BE2C (cell line): ENCODE measurements around the gene LYG2.
"Not testable (repeated sequence)": the region's sequence is repeated elsewhere in the genome, so short reads cannot be mapped to it uniquely, and the experiment has no call there.

ENCODE experiments used
- DNase-seq: peaks from one replicate; pipeline ENCODE4 v3.0.0-alpha.2; 2020
- H3K27me3 ChIP-seq: fragments of 250-450 bp; sonication (Bioruptor Pico); 2 replicates; pipeline ENCODE4 v1.5.1; 2020; ENCODE audit warnings: mild to moderate bottlenecking
- H3K36me3 ChIP-seq: fragments of 250-450 bp; sonication (Bioruptor Pico); 2 replicates; pipeline ENCODE4 v1.5.1; 2020; ENCODE audit warnings: mild to moderate bottlenecking
- H3K4me1 ChIP-seq: fragments of 250-450 bp; sonication (Bioruptor Pico); 2 replicates; pipeline ENCODE4 v1.5.1; 2020
- H3K4me3 ChIP-seq: 2 replicates; pipeline ENCODE4 v1.5.1; 2011; ENCODE audit warnings: low read depth, low read length
- H3K9me3 ChIP-seq: fragments of 250-450 bp; sonication (Bioruptor Pico); 2 replicates; pipeline ENCODE4 v1.5.1; 2020
- TF ChIP-seq, protein P1 (sequence below): IDR thresholded peaks from 2 replicates; pipeline ENCODE4 v1.5.1; 2012; ENCODE audit warnings: mild to moderate bottlenecking, low read depth, low read length

Gene LYG2

DNA sequence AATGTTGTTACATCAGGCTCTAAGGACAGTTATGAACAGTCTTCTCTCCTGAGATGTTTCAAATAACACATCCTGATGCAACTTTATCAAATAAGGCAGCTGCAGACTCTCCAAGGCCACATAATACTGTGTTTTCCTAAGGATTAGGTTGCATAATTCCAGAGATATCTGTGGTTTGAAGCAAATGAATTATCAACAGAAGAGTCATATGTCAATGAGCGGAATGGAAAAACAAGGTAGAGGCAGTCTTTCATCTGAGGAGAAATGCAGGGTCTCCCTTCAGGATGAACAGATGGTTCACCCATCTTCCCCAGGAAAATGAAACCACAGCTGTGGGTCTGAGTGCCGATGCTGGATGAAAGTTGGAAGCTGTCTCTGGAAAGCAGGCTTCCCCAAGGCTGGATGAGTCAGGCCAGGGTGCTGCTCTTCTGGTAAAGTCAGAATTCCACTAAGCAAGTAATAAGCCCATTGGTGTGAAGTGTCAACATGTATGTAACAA, 23.4 kb upstream of the LYG2 start:
- no peaks in the 10 kb centered on the region for H3K4me1 ChIP-seq
- H3K27me3 ChIP-seq, result no peaks in the 10 kb centered on the region
- H3K36me3 ChIP-seq, result no peaks in the 10 kb centered on the region
- no peak overlapping the region for H3K4me3 ChIP-seq
- TF ChIP-seq, protein P1, sequence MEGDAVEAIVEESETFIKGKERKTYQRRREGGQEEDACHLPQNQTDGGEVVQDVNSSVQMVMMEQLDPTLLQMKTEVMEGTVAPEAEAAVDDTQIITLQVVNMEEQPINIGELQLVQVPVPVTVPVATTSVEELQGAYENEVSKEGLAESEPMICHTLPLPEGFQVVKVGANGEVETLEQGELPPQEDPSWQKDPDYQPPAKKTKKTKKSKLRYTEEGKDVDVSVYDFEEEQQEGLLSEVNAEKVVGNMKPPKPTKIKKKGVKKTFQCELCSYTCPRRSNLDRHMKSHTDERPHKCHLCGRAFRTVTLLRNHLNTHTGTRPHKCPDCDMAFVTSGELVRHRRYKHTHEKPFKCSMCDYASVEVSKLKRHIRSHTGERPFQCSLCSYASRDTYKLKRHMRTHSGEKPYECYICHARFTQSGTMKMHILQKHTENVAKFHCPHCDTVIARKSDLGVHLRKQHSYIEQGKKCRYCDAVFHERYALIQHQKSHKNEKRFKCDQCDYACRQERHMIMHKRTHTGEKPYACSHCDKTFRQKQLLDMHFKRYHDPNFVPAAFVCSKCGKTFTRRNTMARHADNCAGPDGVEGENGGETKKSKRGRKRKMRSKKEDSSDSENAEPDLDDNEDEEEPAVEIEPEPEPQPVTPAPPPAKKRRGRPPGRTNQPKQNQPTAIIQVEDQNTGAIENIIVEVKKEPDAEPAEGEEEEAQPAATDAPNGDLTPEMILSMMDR, result no peak
- no peak for DNase-seq
- no peaks in the 10 kb centered on the region for H3K9me3 ChIP-seq

DNA sequence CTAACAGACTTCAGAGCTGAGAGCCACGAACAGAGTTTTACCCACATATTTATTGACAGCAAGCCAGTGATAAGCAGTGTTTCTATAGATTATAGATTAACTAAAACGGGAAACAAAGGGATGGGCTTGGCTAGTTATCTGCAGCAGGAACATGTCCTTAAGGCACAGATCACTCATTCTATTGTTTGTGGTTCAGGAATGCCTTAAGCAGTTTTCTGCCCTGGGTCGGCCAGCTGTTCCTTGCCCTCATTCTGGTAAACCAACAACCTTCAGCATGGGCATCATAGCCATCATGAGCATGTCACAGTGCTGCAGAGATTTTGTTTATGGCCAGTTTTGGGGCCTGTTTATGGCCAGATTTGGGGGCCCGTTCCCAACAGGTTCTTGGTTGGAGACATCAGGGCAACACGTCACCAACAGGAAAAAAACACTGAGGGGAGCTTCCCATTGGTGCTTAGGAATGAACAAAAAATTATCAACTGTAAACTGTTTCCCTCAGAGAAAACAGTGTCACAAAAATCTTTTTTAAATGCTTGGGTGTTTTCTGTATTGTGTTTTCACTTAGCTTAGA, 22.8 kb upstream of the LYG2 start:
- not testable (repeated sequence) for H3K4me3 ChIP-seq, H3K9me3 ChIP-seq, H3K4me1 ChIP-seq, H3K27me3 ChIP-seq, H3K36me3 ChIP-seq, DNase-seq

DNA sequence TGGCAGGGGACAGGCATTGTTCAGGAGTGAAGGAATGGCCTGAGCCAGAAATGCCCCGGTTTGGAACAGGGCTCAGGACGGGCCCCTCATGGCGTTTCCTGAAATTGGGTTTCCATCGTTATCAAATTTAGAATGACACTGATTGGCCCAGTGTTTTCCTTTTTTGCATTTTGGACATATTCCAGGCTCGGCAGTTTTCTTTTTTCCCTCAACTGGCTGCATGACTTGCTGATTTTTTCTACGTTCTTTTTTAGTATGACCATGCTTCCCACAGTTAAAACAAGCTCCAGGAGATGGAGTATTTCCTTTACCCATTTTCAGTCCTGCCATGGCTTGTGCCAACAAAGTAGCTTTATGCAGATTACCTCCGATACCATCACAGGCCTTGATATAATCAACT, 20.4 kb upstream of the LYG2 start:
- TF ChIP-seq, protein P1, result no peak
- Histone ChIP-seq H3K4me3 (no peak overlapping the region), H3K9me3 (no peaks in the 10 kb centered on the region), H3K36me3 (no peaks in the 10 kb centered on the region), H3K27me3 (no peaks in the 10 kb centered on the region), H3K4me1 (no peaks in the 10 kb centered on the region)
- no peak for DNase-seq

DNA sequence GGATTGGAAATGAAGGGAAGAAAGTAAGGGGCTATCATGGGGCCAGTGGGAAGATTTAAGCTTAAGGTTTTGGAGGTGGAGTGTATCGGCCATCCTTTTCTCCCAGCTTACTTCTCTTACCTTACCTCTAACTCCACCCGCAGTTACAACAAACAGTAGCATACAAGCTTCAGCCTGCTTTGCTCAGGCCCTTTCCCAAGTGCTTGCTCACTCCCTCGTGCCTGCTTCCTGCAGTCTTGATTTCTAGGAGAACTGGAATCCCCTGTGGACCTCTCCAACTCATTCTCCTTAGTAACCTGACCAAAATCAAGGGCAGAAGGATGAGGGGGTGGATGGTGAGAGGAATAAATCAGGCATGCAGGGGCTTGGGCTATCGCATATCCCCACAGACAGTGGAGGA, 5.8 kb upstream of the LYG2 start:
- H3K9me3 ChIP-seq, result no peaks in the 10 kb centered on the region
- no peaks in the 10 kb centered on the region for H3K4me1 ChIP-seq
- DNase-seq, result no peak
- TF ChIP-seq, protein P1, result no peak
- H3K36me3 ChIP-seq, result no peaks in the 10 kb centered on the region
- no peak overlapping the region for H3K4me3 ChIP-seq
- H3K27me3 ChIP-seq, result no peaks in the 10 kb centered on the region

DNA sequence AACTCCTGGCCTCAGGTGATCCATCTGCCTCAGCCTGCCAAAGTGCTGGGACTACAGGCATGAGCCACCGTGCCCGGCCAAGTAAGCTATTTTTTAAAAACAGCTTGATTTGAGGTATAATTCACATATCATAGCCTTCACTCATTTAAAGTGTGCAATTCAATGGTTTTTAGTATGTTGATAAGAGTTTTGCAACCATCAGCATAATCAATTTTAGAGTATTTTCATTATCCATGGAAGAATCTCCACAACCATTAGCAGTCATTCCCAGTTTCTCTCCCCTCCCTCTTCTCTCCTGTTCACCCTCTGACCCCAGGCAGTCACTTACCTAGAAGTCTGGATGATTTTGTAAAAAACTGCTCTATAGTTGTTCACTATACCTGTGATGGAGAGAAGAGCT, 4.7 kb upstream of the LYG2 start:
- no peaks in the 10 kb centered on the region for H3K9me3 ChIP-seq
- H3K36me3 ChIP-seq, result no peaks in the 10 kb centered on the region
- TF ChIP-seq, protein P1, result no peak

DNA sequence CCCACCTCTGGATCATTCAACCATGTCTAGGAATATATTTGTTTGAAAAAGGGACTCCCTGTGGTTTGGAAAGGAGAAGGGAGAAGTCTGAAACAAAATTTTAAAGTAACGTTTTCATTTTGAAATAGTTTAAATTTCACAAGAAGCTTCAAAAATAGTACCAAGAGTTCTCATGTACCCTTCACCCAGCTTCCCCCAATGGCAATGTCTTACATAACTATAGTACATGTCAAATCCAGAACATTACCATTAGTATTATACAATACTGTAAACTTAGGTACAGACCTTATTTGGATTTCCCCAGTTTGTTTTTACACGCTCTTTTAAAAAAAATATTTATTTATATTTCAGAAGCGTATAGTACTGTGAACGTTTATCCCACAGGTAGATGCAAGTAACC, 4.0 kb upstream of the LYG2 start:
- Histone ChIP-seq H3K9me3 (no peaks in the 10 kb centered on the region), H3K4me1 (no peaks in the 10 kb centered on the region), H3K27me3 (no peaks in the 10 kb centered on the region), H3K4me3 (no peak overlapping the region), H3K36me3 (no peaks in the 10 kb centered on the region)
- TF ChIP-seq, protein P1, result no peak
- DNase-seq, result no peak

More for the DNA sequence above, 4.7 kb upstream of the LYG2 start:
- Histone ChIP-seq H3K4me3 (no peak overlapping the region), H3K27me3 (no peaks in the 10 kb centered on the region), H3K4me1 (no peaks in the 10 kb centered on the region)
- DNase-seq, result no peak

DNA sequence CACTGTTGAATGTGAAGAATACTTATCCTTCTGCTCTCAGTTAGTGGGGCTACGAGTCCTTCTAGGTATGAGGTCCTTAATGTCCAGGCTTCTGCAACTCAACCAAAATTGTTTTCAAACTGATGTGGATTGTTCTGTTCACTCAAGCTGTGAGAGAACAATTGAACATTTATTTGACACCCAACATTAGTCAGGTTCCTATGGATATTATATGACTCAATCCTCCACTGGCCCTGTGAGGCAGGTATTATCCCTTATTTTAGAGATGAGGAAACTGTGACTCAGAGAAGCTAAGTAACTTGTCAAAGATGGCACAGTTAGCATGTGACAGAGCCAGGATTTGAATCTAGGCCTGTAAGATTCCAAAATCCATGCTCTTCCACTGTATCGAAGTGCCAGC, 1.2 kb upstream of the LYG2 start:
- TF ChIP-seq, protein P1, result no peak
- DNase-seq, result no peak
- Histone ChIP-seq H3K36me3 (no peaks in the 10 kb centered on the region), H3K27me3 (no peaks in the 10 kb centered on the region), H3K4me1 (no peaks in the 10 kb centered on the region), H3K4me3 (no peak overlapping the region), H3K9me3 (no peaks in the 10 kb centered on the region)
